Fibroblast of skin of right quadriceps (primary cell): Measurements from ENCODE around the gene UVSSA.

Experiments
- DNase-seq: peaks from one replicate; pipeline ENCODE4 v3.0.0-alpha.2; 2013

UVSSA gene

DNA sequence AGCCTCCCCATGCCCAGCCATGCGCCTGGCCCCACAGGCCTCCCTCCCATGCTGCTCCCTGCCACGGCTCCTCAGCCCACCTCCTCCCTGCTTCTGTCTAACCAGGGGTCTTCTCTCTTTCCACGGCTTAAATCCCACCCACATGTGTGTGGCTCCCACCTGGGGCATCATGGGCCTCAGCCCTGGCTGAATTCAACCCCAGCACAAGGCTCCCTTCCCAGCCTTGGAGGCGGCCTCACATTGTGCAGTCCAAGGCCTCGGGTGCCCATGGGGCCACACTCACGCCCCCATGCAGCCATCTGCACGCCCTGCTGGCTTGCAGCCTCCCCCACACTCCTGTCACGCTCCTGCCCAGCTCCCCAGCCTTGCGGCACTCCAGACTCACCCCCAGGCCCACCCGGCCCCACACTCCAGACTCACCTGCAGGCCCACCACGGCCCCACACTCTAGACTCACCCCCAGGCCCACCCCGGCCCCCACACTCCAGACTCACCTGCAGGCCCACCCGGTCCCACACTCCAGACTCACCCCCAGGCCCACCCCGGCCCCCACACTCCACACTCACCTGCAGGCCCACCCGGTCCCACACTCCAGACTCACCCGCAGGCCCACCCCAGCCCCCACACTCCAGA is 30.4 kb upstream of the UVSSA start:
- no peak for DNase-seq

DNA sequence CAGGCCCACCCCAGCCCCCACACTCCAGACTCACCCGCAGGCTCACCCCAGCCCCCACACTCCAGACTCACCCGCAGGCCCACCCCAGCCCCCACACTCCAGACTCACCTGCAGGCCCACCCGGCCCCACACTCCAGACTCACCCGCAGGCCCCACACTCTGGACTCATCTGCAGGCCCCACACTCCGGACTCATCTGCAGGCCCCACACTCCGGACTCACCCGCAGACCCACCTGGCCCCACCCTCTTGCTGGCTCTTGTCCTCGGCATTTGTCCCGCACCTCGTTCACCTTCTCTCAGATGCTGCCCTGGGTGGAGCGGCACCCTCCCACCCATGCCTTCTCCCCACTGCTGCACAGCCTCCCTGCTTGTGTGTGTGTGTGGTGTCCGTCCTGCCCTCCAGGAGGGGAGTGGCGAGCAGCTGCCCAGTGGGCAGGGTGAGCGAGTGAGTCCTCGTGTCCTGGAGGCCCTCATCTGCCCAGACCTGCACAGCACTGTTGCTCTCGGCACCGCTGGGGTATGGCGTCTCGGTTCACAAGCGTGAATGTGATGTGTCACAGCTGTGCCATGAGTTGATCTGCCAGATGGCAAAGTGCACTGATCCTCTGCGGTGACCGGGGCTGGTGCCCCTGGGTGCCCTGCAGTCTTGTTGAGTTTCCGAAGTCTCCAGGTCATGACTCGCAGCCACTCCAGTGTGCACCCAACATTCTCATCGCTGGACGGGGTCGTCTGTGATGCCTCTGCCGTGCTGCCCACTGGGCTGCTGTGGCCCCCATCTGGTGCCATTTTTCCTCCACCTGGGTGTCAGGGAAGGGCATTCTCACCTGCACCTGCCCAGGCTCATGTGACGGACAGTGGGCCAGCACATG is 29.6 kb upstream of the UVSSA start:
- DNase-seq: no peak

DNA sequence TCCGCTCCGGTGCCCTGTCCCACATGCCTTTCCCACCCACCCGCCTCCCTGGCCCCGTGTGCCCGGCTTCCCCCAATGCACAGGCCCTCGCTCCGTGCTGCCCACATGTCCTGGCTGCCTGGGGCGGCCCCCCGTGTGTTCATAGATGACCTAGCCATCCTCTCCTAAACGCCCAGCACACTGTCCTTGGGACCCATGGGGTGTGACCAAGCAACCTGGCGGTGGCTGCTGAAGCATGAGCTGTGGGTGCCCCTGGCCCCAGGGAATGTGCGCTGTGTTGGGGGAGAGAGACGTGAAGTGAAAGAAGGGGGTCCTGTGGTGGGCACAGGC is 29.0 kb upstream of the UVSSA start:
- DNase-seq: no peak

DNA sequence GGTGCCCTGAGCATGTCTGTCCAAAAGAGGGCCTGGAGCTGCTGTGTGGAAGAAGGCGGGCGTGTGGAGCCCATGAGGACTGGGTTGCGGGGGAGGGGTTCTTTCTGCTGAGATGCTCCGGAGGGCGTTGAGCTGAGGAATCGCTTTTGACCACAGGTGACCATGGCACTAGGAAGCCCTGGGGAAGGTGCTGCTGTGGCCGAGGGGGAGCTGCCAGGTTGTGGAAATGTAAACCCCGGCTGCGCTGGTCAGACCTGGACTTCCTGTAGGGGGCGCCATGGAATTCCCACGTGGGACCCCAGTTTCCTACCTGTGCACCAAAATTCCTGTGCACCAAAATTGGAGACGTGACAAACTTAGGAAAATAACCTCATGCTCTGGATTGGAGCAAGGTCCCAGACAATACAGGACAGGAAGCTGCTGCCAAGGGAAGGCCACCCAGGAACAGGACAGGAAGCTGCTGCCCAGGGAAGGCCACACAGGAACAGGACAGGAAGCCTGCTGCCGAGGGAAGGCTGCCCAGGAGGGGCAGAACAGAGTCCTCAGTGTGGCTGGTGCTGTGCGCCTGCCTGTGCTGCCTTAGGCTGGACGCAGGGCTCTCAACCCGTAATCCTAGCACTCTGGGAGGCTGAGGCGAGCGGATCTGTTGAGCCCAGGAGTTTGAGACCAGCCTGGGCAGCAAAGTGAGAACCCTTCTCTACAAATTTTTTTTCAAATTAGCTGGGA is 28.4 kb upstream of the UVSSA start:
- DNase-seq: no peak

DNA sequence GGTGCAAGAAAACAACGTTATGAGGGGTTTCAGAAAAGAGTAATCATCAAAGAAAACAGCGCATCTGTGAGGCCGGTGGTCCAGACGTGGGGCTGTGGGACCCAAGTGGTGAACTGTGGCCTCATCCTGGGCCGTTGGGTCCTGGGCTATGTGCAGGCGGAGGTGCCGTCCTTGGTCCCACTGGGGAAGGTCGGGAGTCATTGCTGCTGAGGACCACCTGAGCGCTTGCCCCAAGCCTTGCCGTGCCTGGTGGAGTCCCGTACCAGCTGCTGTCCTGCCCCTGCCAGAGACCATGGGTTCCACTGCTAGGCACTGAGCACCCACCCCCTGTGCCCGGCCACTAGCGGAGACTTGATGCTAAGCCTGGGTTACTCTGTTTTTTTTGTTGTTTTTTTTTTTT is 25.5 kb upstream of the UVSSA start:
- no peak for DNase-seq

GRCh38 chr4:1321946-1322650 is 24.9 kb upstream of the UVSSA start:
- DNase-seq: no peak

- no peak for DNase-seq
These were observed 23.8 kb upstream of the UVSSA start for GRCh38 chr4:1323280-1323634.

GRCh38 chr4:1323635-1324442 is 23.2 kb upstream of the UVSSA start:
- DNase-seq: peak; percentile 85

DNA sequence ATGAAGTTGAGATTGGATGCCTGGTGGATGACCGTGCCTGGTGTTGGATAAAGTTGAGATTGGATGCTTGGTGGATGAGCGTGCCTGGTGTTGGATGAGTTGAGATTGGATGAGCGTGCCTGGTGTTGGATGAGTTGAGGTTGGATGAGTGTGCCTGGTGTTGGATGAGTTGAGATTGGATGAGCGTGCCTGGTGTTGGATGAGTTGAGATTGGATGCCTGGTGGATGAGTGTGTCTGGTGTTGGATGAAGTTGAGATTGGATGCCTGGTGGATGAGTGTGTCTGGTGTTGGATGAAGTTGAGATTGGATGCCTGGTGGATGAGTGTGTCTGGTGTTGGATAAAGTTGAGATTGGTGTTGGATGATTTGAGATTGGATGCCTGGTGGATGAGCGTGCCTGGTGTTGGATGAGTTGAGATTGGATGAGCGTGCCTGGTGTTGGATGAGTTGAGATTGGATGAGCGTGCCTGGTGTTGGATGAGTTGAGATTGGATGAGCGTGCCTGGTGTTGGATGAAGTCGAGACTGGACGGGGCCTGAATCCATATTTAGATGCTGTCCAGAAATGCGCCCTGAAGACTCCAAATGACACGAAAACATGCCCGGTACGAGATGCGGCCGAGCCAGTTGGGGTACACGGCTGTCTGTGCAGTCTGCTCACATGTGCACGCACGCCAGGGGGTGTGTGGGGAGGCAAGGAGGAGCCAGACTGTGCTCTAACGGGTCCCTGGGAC is 22.4 kb upstream of the UVSSA start:
- peak; percentile 34 for DNase-seq

DNA sequence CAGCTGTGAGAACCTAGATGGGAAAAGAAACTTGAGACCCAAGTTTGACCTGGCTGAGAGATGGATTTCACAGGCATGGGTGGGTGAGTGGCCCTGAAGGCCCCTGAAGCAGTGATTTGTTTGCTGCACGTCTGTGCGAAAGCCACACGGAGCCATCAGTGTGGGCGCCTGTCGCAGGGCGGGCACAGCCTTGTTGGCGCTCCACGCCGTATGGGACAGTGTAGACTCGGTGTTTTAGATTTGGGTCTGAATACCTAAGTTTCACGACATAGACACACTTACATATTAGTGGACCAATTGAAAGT is 21.9 kb upstream of the UVSSA start:
- no peak for DNase-seq

GRCh38 chr4:1325681-1326635 is 21.1 kb upstream of the UVSSA start:
- DNase-seq: no peak

DNA sequence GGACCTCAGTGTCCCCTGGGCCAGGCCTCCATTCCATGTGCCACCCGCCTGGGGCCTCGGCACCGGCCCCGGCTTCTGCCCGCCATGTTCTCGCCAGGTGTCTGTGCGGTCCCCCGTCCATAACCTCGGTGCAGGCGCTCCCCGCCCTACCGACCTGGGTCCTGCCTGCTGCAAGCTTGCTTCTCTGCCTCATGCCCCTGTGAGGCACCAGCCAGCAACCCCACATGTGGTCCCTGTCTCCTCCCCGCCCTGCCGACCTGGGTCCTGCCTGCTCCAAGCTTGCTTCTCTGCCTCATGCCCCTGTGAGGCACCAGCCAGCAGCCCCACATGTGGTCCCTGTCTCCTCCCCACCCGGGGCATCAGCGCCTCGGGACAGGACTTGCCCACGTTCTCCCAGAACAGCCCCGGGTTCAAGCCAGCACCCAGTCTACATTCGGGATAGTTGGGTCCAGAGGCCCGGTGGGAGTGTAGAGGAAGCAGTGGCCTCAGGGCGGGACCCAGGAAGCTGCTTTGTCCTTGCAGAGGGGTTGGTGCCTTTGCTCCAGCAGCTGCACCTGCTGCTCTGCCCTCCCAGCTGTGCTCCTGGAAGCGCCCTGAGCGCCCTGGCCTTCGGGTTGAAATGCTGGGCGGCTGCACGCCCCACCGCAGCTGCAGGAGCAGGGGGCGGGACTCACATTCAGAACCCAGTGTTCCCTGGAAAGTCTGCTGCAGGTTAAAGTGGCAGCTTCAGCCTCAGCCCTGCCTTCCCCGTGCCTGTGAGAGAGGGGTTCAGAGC is 20.1 kb upstream of the UVSSA start:
- no peak for DNase-seq

- no peak for DNase-seq
These were observed 19.3 kb upstream of the UVSSA start for GRCh38 chr4:1327526-1328266.

DNA sequence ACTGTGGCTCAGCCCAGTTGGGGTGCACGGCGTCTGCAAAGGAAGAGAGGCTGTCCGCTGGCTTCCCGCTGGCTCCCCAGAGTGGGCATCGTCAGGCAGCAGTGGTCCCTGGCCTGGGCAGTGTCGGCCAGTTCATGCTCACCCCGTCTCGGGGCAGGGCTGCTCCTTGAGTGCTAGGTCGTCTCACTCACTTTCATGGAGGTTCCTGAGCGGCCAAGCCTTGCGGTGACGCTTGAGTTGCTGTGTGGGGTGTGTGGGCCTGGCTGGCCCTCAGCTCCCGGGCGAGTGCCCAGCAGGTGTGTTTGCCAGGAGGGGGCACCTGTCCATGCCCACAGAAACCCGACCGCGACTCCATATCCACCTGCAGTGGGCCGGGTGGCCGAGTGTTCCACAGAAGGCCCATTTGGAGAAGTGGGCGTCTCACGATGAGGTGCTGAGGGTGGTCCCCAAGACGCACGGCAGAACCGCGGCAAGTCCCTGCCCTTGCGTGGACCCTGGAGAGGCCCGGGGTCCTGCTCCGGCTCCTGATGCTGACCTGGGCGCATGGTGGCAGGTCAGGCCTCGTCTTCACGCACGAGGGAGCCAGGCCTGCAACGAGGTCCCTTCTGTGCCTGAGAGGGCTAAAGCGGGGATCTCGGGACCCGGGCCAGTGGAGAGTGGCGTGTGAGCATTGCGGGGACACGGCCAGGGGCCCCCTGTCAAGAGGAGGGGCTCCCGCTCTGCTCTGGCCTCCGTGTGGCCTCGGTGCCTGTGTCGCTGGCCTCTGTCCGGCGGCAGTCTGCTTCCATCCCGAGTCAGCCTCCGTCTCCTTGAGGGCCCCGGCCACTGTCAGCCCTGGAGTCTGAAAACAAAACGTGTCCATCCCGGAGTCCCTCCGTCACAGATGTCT is 18.5 kb upstream of the UVSSA start:
- no peak for DNase-seq

- DNase-seq: no peak
These were observed 17.3 kb upstream of the UVSSA start for GRCh38 chr4:1329408-1330371.

DNA sequence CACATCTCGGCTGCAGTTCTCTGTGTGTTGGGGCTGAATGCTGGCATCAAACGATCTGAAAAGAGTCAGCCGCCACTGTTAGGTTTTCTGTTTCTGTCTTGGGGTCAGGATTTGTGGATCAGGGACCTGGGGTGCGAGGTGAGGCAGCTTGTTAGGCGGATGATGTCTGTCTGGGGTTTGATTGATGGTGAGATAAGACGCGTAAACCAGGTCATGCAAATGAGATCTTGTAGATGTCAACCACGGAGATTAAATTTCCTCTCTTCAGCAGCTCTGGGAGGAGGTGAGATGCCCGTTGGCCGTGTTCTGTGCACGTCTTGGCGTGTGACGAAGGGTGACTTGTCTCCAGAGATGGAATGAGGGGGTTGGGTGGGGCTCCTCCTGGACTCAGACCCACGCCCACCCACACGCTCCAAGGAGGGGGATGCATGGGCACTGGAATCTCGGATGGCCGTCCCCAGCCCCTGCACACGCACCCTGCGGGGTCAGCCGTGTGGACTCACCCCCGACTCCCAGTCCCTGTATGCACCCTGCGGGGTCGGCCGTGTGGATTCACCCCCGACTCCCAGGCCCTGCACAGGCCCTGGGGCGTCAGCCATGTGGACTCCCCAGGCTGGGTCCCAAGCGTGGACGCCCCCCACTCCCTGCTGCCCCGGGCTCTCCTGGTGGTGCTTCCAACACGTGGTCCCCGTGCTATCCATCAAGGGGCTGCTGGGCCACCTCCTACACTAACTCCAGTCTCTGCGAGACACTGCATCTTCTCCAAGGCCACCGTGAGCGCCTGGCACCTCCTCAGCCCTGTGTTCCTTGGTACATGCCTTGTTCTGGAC is 16.0 kb upstream of the UVSSA start:
- no peak for DNase-seq
